Measurements from ENCODE around the gene RBM15B. TPM values are rescaled to one million over a fixed set of nuclear protein-coding genes. Genes with fewer than 3 reads are reported as not detected.

RBM15B gene
- total RNA-seq, 1 experiment from 2014 or later: 61.1 TPM

DNA sequence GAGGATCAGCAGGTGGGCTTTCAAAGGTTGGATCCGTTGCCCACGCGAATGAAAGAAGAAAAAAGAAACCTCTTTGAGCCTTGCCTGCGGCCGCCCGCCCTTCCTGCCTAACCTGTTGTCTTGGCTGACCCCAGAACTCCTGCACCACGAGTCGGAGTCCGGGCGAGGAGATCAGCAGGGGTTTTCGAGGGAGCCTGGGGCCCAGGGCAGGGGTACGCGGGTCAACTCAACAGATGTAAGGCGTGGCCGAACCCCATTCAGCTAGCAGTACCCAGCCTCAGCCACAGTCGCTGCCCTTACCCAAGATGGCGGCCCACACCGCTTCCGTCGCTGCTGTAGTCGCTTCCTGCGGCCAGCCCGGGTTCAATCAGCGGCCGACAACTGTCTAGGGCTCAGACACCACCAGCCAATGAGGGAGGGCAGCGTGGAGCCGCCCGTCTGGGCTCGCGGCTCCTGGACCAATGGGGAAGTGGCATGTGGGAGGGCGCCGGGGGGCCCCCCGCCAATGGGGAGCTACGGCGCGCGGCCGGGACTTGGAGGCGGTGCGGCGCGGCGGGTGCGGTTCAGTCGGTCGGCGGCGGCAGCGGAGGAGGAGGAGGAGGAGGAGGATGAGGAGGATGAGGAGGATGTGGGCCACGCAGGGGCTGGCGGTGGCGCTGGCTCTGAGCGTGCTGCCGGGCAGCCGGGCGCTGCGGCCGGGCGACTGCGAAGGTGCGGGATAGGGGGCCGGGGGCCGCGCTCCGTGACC is 6.2 kb upstream of the RBM15B start, which contains the start of gene MANF:
Gene MANF, plus strand, starts transcription at position 566 of the 748 bp plus-strand sequence. Its CDS starts 52 bp downstream, at position 618.
- no CpG with 5 or more reads among the region's 65 CpGs for WGBS (ENCODE audit: extremely low coverage, insufficient read length, low lambda C conversion rate)
- H3K27me3 ChIP-seq (ENCODE audit: insufficient read depth, low read length): no peaks in the 10 kb centered on the region
- H3K79me2 ChIP-seq (ENCODE audit: insufficient read depth, low read length): peaks cover 11% of the 10 kb centered on the region
- H3K4me2 ChIP-seq (ENCODE audit: insufficient read depth, insufficient read length, low read length): peak within 1 kb of the TSS; percentile 89
- no peak within 1 kb of the TSS for H3T11ph ChIP-seq (ENCODE audit: low read length)
- no peak within 1 kb of the TSS for H2BK15ac ChIP-seq (ENCODE audit: low read depth, low read length)
- no peaks in the 10 kb centered on the region for H3K9me3 ChIP-seq (ENCODE audit: control insufficient read depth, low read depth, low read length)
- H2AFZ ChIP-seq (ENCODE audit: low read length): no peak within 1 kb of the TSS
- H2AK5ac ChIP-seq (ENCODE audit: insufficient read length, low read length): no peak within 1 kb of the TSS
- H3K4me3 Mint-ChIP-seq: peak within 1 kb of the TSS; percentile 95 to 98
- H2BK12ac ChIP-seq (ENCODE audit: insufficient read length, low read depth, low read length): no peak within 1 kb of the TSS
- H3K9me3 Mint-ChIP-seq: no peaks in the 10 kb centered on the region; a peak in 1 of 5 replicates
- H4K20me1 ChIP-seq (ENCODE audit: control insufficient read depth, insufficient read depth, insufficient read length): no peaks in the 10 kb centered on the region
- TF ChIP-seq, protein P1, sequence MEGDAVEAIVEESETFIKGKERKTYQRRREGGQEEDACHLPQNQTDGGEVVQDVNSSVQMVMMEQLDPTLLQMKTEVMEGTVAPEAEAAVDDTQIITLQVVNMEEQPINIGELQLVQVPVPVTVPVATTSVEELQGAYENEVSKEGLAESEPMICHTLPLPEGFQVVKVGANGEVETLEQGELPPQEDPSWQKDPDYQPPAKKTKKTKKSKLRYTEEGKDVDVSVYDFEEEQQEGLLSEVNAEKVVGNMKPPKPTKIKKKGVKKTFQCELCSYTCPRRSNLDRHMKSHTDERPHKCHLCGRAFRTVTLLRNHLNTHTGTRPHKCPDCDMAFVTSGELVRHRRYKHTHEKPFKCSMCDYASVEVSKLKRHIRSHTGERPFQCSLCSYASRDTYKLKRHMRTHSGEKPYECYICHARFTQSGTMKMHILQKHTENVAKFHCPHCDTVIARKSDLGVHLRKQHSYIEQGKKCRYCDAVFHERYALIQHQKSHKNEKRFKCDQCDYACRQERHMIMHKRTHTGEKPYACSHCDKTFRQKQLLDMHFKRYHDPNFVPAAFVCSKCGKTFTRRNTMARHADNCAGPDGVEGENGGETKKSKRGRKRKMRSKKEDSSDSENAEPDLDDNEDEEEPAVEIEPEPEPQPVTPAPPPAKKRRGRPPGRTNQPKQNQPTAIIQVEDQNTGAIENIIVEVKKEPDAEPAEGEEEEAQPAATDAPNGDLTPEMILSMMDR (conservative IDR thresholded peaks at IDR 0.05): no peak
- H3K79me1 ChIP-seq (ENCODE audit: insufficient read depth, low read depth, low read length, poor library complexity, severe bottlenecking): peaks cover 3% of the 10 kb centered on the region
- DNase-seq: peak; percentile 99
- peak within 1 kb of the TSS; percentile 80 for H3K27ac ChIP-seq (ENCODE audit: insufficient read length, low read depth, low read length)
- H2BK20ac ChIP-seq (ENCODE audit: low read depth, low read length, poor library complexity, severe bottlenecking): no peak within 1 kb of the TSS
- peak within 1 kb of the TSS; percentile 48 for H2BK5ac ChIP-seq (ENCODE audit: insufficient read length, low read length)
- peak within 1 kb of the TSS; percentile 71 for H4K91ac ChIP-seq (ENCODE audit: insufficient read length, low read depth, low read length)
- peak within 1 kb of the TSS; percentile 62; the same call in 1 of the 2 replicates for H3K4ac ChIP-seq (ENCODE audit: low read depth, low read length)
- H3K27ac Mint-ChIP-seq: peak within 1 kb of the TSS; percentile 99 to 100 (median 99)
- peaks cover 16% of the 10 kb centered on the region for H3K23me2 ChIP-seq (ENCODE audit: insufficient read length, low read depth, low read length, poor library complexity, severe bottlenecking)
- peak within 1 kb of the TSS; percentile 97 for H3K9ac ChIP-seq (ENCODE audit: extremely low read depth, insufficient read length, low read length)
- no peak within 1 kb of the TSS for H4K8ac ChIP-seq (replicated peaks; ENCODE audit: insufficient read length, low read depth, low read length)
- no peak within 1 kb of the TSS for H2BK120ac ChIP-seq (ENCODE audit: low read depth, low read length, poor library complexity, severe bottlenecking)
- peaks cover 2% of the 10 kb centered on the region; the same call in 1 of the 2 replicates for H3K27me3 Mint-ChIP-seq (ENCODE audit: low read depth)
- H3K18ac ChIP-seq (ENCODE audit: insufficient read length, low read depth, low read length): peak within 1 kb of the TSS; percentile 76
- H3K4me1 ChIP-seq (ENCODE audit: insufficient read depth, low read length): 0 out of 2 replicates have a peak, but pooled peaks cover 6% of the 10 kb centered on the region
- peak within 1 kb of the TSS; percentile 94 for H3K14ac ChIP-seq (ENCODE audit: insufficient read depth, low read length)
- H3K23ac ChIP-seq (ENCODE audit: insufficient read length, low read depth, low read length): no peak within 1 kb of the TSS
- peaks cover 34 to 44% of the 10 kb centered on the region in 2 experiments for H3K4me1 Mint-ChIP-seq
- peak within 1 kb of the TSS; percentile 63 for H4K5ac ChIP-seq (ENCODE audit: insufficient read length, low read depth, low read length)
- H3K56ac ChIP-seq (ENCODE audit: insufficient read length, low read depth, low read length): peak within 1 kb of the TSS; percentile 7
- peaks cover 30 to 46% (median 43%) of the 10 kb centered on the region in 3 experiments for H3K36me3 Mint-ChIP-seq (ENCODE audit: insufficient read depth in 1 of 3, low read depth in 3 of 3)
